PFSK-1 (cell line): ENCODE data around the gene GALNT9.

Source experiments
- FOXP2 ChIP-seq: optimal IDR thresholded peaks from 2 replicates; pipeline ENCODE3; 2011; ENCODE audit warnings: borderline replicate concordance, control low read depth, inconsistent platforms; ENCODE audit not compliant: insufficient read depth; ENCODE audit errors: extremely low read length, extremely low read depth
- POLR2AphosphoS5 ChIP-seq: IDR thresholded peaks from 2 replicates; pipeline ENCODE4 v1.6.1; 2012; ENCODE audit warnings: low read depth, mild to moderate bottlenecking, control low read depth, low read length, moderate library complexity
- REST ChIP-seq, 2 experiments: IDR thresholded peaks; 2 replicates each; pipeline versions ENCODE4 v1.6.1 to v1.8.0; 2011 to 2012; ENCODE audit warnings: low read depth in 2 of 2, low read length in 2 of 2, control low read depth in 1 of 2, inconsistent platforms in 1 of 2, mild to moderate bottlenecking in 1 of 2, moderate library complexity in 1 of 2; ENCODE audit not compliant: insufficient read depth in 1 of 2
- SIN3A ChIP-seq: IDR thresholded peaks from 2 replicates; pipeline ENCODE4 v1.6.1; 2012; ENCODE audit warnings: mild to moderate bottlenecking, low read length, moderate library complexity, borderline replicate concordance; ENCODE audit not compliant: insufficient read depth
- TAF1 ChIP-seq: IDR thresholded peaks from 2 replicates; pipeline ENCODE4 v1.6.1; 2012; ENCODE audit warnings: low read length, control low read depth, borderline replicate concordance; ENCODE audit not compliant: insufficient read depth

Gene GALNT9

GRCh38 chr12:132261328-132262138 is 67.9 kb downstream of the GALNT9 start:
- no peak for TF ChIP-seq TAF1
- no peak for TF ChIP-seq SIN3A
- no peak for TF ChIP-seq REST (IDR thresholded peaks at IDR 0.05; ENCODE audit: insufficient read depth in 1 of 2, low read depth in 2 of 2, low read length in 2 of 2)
- TF ChIP-seq FOXP2, result no peak
- no peak for TF ChIP-seq POLR2AphosphoS5

GRCh38 chr12:132260721-132261120 is 68.7 kb downstream of the GALNT9 start:
- TF ChIP-seq POLR2AphosphoS5 (no peak), SIN3A (no peak), REST (IDR thresholded peaks at IDR 0.05; ENCODE audit: insufficient read depth in 1 of 2, low read depth in 2 of 2, low read length in 2 of 2) (no peak), FOXP2 (no peak), TAF1 (no peak)

- TF ChIP-seq FOXP2 (no peak), TAF1 (no peak), POLR2AphosphoS5 (no peak), SIN3A (no peak), REST (IDR thresholded peaks at IDR 0.05; ENCODE audit: insufficient read depth in 1 of 2, low read depth in 2 of 2, low read length in 2 of 2) (no peak)
These were observed 69.3 kb downstream of the GALNT9 start for GRCh38 chr12:132259872-132260695.

GRCh38 chr12:132259364-132259871 is 70.0 kb downstream of the GALNT9 start:
- no peak for TF ChIP-seq POLR2AphosphoS5
- TF ChIP-seq TAF1, result no peak
- TF ChIP-seq SIN3A, result no peak
- no peak for TF ChIP-seq REST (IDR thresholded peaks at IDR 0.05; ENCODE audit: insufficient read depth in 1 of 2, low read depth in 2 of 2, low read length in 2 of 2)
- TF ChIP-seq FOXP2, result no peak
